ENCODE data around the gene UBTD1.

Gene UBTD1

DNA sequence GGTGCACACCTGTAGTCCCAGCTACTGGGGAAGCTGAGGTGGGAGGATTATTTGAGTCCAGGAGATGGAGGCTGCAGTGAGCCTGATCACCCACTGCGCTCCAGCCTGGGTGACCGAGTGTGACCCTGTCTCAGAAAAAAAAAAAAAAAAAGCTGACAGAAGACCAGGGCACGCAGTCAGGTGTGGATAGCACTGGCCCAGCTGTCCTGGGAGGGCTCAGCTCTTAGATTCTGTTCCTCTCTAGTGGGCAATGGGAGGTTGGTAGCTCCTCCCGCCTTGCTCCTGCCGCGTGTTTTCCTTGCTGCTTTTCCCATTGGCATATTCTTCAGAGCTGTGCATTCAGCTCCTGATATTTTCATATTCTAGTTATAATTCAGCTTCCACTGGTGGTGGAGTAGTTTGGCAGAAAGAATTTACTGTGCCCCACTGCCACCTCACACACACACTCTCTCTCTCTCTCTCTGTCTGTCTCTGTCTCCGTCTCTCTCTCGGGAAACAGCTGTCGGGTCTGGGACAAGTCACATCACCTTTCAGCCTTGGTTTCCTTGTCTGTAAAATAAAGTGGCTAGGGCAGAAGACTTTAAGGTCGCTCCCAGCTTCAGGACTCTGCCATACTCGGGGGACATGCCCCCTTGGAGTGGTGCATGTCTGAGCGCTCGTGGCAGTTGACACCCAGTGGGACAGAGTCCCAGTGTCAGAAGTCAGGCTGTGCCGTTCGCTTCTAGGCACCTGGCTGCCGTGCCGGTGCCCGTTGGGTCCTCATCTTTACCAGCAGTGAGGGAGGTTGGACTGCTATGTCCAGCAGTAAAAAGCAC lies 47.9 kb downstream of the UBTD1 start:
- no peak overlapping the region for H3K4me3 ChIP-seq (ENCODE audit: low read depth, low read length)
- TF ChIP-seq, protein P1, sequence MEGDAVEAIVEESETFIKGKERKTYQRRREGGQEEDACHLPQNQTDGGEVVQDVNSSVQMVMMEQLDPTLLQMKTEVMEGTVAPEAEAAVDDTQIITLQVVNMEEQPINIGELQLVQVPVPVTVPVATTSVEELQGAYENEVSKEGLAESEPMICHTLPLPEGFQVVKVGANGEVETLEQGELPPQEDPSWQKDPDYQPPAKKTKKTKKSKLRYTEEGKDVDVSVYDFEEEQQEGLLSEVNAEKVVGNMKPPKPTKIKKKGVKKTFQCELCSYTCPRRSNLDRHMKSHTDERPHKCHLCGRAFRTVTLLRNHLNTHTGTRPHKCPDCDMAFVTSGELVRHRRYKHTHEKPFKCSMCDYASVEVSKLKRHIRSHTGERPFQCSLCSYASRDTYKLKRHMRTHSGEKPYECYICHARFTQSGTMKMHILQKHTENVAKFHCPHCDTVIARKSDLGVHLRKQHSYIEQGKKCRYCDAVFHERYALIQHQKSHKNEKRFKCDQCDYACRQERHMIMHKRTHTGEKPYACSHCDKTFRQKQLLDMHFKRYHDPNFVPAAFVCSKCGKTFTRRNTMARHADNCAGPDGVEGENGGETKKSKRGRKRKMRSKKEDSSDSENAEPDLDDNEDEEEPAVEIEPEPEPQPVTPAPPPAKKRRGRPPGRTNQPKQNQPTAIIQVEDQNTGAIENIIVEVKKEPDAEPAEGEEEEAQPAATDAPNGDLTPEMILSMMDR (IDR thresholded peaks at IDR 0.05; ENCODE audit: borderline replicate concordance, insufficient read depth, low read depth, low read length) = no peak

DNA sequence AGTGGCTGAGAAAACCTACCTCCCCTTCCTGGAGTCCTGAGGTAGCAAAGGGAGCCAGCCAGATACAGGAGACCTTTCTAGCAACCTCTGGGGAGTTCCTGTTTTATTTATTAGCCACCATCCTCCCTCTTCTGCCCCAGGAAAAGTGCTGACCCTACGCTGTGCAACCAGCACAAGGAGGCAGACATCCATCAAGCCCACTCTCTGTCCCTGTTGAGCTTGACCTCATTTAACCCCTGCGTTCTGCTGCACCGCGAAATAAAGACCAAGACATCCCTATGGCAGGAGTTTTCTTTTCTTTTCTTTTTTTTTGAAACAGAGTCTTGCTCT lies 48.5 kb downstream of the UBTD1 start:
- H3K4me3 ChIP-seq (ENCODE audit: low read depth, low read length) = no peak overlapping the region
- TF ChIP-seq, protein P1 (IDR thresholded peaks at IDR 0.05; ENCODE audit: borderline replicate concordance, insufficient read depth, low read depth, low read length) = no peak

DNA sequence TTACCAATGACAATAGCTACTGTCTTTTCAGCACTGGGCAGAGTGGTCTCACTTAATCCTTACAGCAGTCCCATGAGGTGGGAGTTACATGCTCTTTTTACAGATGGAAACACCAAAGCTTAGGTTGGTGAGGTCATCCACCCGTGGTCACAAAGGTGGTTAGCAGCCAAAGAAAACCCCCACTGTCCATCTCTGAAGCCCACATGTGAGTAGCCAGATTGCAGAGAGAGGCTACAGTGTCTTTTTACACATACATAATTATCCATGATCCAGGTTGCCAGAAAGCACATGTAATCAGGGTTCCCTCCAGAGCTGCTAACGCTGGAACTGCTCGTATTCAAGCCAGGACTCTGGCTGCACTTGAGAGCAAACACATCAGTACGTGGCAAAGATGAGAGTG lies 49.2 kb downstream of the UBTD1 start:
- no peak overlapping the region for H3K4me3 ChIP-seq (ENCODE audit: low read depth, low read length)
- TF ChIP-seq, protein P1 (IDR thresholded peaks at IDR 0.05; ENCODE audit: borderline replicate concordance, insufficient read depth, low read depth, low read length) = no peak

DNA sequence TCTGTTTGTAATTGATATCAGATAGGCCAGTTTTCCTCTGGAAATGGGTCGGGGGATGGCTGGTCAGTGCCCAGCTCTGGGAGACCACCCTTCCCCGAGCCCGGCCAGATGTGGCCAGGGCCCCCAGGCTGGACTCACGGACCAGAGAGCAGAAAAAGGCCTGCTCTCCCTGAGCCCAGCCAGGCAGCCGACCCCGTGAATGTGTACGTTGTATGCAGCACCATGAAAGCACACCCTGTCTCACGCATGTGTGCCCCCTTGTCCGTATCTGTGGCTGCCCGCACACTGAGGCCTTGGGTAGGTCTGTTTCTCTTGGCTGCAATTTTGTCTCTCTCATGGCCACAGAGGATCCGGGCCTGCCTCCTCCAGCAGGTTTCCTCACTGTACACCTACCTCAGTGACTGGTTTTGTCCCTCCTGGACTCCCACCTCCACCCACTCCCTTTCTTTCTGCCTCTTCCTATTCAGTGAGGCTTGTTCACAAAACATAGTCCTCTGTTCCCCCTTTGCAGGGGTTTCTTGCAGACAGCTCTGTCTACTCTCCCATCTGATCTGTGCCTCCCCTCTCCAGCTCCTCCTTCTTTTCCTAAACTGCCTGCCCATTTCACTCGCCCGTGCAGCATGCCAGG lies 50.2 kb downstream of the UBTD1 start:
- TF ChIP-seq, protein P1 (IDR thresholded peaks at IDR 0.05; ENCODE audit: borderline replicate concordance, insufficient read depth, low read depth, low read length) = no peak
- no peak overlapping the region for H3K4me3 ChIP-seq (ENCODE audit: low read depth, low read length)

DNA sequence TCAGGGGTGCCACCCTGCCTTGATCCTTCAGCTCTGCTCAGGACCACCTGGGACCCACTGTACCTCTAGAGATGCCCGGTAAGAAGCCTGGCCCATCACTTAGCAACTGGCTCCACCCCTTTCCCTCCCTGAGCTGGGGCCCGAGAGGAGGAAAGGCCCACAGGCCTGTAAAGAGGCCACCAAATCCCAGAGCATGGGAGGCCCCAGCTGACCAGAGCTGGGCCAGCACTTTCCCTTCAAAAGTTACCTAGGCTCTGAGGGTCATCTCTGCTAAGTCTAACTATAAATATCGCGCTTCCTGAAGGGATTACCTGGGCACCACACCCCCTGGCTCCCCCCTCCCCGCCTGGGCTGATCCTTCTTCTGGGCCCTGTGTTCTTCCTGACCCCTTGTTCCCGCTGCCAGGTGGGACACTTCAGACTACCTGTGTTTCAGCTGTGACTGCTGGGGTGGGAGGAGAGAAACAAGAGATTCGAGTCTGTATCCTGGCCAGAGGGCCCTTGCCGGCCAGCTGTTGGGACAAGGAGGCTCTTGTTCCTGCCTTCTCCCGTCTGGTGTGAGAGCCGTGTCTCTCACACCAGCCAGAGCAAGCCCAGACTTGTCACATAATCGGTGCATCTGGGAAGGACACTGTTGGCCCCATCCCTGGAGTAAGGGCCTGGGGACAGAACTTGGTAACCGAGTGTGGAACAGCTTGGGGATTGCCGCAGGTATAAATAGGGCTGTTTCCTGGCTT lies 51.0 kb downstream of the UBTD1 start:
- TF ChIP-seq, protein P1 (IDR thresholded peaks at IDR 0.05; ENCODE audit: borderline replicate concordance, insufficient read depth, low read depth, low read length) = no peak
- H3K4me3 ChIP-seq (ENCODE audit: low read depth, low read length) = no peak overlapping the region

DNA sequence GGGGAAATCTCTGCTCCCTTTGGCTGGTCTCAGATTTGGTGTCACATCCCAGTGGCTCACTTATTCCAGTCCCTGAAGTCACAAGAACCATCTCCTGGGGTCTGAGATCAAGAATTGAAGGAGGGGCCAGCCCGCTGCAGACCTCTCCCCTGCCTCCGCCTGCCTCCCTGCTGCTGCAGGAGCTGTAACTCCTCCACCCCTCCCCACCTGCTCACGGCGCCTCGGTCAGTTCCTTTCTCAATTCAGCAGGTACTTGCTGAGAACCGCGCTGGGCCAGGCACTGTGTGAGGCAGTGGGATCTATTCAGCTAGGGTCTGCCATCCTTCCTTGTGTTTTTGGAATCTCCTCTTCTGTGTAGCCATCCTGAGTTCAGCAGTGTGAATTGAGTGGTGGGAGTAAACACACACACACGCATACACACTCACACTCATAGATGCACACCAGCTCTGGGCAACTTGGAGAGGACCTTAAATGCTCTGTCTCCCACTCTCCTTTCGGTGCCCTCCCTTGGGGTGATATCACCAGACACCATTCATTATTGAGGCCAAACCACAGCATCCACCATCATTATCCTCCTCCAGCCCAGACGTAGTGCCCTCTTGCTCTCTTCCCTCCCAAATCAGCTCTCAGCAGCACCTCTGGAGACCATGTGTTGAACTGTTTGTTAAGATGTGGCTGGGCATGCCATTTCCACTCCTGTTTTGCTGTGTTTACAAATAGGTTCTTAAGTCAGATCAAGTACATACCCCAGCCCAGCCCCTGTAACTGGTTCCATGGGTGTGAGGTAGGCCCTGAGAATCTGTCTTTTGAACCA lies 51.8 kb downstream of the UBTD1 start:
- TF ChIP-seq, protein P1 (IDR thresholded peaks at IDR 0.05; ENCODE audit: borderline replicate concordance, insufficient read depth, low read depth, low read length) = no peak
- no peak overlapping the region for H3K4me3 ChIP-seq (ENCODE audit: low read depth, low read length)
